Measurements from ENCODE around the gene RB1.
A peak's percentile ranks its signal among the peaks of the same experiment; 100 is the strongest.

RB1 gene

DNA sequence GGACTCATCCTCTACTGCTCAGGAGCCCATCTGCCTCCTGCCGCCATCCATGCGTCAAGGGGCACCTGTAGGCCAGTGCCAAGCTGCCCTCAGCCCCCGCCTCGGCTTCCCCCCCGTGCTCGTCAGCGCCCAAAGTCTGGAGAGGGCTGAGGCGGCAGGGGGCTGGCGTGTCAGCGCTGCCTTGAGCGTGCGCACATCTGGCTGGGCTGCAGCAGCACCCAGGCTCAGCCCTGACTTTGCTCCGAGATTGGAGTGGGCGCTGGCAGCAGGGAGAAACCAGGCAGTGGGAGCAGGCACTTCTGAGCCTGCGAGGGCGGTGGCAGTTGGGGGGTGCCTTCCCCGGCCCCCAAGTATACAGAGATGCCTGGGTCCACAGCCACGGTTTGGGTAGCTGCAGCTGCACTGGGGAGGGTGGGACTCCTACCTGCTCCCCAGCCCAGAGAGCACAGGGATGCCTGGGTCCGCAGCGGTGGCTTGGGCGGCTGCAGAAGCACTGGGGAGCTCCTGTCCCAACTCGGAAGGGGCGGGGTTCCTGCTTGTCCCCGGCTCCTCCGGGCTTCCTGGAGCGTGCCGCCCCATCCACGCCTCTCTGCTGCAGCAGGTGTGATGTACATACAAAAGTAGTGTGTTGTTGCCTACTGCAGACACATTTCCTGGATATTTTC is 154.2 kb downstream of the RB1 start:
- DNase-seq: no peak

GRCh38 chr13:48475230-48475629 is 171.7 kb downstream of the RB1 start:
- DNase-seq: no peak

DNA sequence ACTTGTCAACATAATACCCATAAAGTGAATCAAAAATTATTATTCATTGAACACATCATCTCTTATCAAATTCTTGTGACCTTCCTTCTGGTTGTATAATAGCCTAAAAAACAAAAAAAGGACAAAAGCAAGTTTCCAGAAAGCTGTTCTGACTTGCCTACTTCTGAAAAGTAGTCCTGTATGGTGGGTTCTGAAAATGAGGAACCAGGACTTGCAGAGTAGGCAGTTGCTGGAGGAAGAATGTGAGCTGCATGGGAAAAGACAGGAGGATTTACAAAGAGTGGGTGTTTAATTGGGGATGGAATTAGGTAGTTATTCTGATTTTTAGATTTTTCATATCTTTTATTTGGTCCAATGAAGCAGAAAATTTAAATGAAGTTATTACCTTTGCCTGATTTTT is 172.7 kb downstream of the RB1 start:
- no peak for DNase-seq

GRCh38 chr13:48476686-48477085 is 173.1 kb downstream of the RB1 start:
- DNase-seq: no peak

- no peak for DNase-seq
Measured at GRCh38 chr13:48477191-48477855, 173.8 kb downstream of the RB1 start.

- no peak for DNase-seq
Measured at GRCh38 chr13:48478391-48478790, 174.8 kb downstream of the RB1 start.

GRCh38 chr13:48483575-48483974 is 180.0 kb downstream of the RB1 start:
- DNase-seq: no peak

- DNase-seq: no peak
Measured at GRCh38 chr13:48485432-48485831, 181.9 kb downstream of the RB1 start.

DNA sequence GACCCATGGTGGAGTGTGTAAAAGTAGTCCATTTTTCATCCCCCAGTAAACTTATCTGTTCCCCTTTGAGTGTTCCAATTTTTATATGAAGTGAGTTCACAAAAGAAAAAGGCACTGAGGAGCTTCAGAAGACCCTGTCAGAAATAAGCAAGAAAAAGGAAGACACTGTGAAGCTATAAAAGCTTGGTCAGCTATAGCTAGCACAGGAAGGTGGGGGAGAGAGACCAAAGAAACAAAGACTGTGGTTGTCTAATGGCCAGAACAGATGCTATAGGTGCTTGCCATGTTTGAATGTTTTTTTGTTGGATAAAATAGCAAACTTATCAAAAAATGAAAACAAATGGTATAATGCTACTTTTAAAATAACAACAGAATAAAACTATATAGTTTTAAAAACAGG is 182.8 kb downstream of the RB1 start:
- DNase-seq: no peak

GRCh38 chr13:48486836-48487235 is 183.3 kb downstream of the RB1 start:
- no peak for DNase-seq

DNA sequence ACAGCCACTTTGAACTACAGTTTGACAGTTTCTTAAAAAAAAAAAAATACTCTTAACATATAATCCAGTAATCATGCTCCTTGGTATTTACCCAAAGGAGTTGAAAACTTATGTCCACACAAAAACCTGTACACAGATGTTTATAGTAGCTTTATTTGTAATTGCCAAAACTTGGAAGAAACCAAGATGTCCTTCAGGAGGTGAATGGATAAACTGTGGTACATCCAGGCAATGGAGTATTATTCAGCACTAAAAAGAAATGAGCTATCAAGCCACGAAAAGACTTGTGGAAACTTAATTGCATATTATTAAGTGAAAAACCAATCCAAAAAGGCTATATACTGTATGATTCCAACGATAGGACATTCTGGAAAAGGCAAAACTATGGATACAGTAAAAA is 184.4 kb downstream of the RB1 start:
- DNase-seq: no peak

DNA sequence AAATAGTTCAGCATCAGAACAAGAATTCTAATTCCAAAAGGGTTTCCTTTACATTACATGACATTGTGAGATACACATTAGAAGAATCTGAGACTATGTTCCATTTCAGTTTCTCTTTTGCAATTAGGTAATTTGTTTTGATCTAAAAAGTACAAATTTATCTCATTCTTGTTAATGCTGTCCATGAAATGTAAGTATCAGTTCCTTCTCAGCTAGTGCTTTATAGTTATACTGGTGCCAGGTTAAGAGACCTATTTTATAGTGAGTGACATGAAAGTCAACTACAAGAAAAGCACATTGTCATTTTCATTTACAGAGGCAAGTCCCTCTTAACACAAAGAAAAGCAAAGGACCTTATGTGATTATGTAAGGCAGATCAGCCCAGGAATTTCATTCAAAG is 185.4 kb downstream of the RB1 start:
- DNase-seq: no peak

DNA sequence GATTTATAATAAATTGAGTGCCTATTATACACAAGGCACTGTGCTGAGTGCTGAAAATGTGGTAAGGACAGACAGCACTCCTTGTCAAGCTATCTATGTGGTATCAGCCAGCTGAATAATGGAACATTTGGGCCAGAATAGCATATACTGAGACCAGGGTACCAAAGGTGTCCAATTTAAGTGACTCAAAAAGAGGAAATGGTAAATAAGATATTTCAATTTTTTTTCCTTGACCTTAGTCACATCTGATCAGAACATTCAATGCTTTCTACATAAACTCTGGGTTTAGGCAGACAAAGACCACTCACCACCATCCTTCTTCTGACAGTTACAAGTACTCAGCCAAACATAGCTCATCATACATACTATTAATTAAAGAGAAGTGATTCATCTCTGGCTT is 186.1 kb downstream of the RB1 start:
- DNase-seq: no peak

DNA sequence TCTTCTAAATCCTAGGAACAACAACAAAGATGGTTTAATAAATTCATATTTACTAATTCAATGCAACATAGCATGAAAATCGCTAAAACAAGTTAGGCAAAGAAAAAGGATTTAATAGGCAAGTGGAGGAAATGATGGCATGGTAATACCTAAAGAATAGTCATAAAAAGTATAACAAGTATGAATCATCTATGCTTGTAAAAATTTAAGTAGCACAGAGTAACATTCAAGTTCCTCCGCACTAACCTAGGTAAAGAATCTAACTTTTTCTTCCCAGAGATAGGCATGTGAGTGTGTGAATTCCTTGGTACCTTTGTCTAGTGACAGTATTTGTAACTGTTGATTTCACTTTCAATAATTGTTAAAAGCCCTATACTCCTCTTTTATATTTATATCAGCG is 186.7 kb downstream of the RB1 start:
- no peak for DNase-seq

- peak; percentile 43 for DNase-seq
Measured at GRCh38 chr13:48491423-48492095, 188.0 kb downstream of the RB1 start.

- DNase-seq: no peak
Measured at GRCh38 chr13:48492096-48492440, 188.5 kb downstream of the RB1 start.

GRCh38 chr13:48492470-48493065 is 189.0 kb downstream of the RB1 start:
- DNase-seq: peak; percentile 84

DNA sequence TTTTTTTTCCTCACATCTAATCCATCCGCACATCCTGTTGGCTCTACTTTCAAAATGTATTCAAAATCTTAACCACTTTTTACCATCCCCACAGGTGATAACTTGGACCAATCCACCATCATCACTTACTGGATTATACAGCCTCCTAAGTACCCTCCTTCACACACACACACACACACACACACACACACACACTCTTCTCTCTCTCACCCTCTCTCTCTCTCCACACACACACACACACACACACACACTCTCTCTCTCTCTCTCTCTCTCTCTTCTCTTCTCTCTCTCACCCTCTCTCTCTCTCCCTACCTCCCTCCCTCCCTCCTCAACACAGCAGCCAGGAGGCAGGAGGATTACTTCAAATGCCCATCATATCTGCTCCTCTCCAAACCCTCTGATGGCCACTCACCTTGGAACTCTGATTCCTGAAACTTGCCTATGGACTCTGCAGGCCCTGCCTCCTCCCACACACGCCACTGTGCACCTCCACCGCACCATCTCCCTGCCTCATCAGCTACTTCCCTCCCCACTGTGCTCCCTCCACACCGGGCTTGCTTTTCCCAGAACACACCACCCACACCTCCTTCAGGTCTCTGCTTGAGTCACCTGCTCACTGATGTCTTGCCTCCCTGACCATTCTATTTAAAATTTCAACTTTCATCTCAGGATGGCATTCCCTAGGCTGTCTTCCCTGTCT is 189.7 kb downstream of the RB1 start:
- DNase-seq: peak; percentile 68

GRCh38 chr13:48493851-48494250 is 190.3 kb downstream of the RB1 start:
- no peak for DNase-seq

GRCh38 chr13:48494874-48495273 is 191.3 kb downstream of the RB1 start:
- no peak for DNase-seq

GRCh38 chr13:48496271-48497161 is 193.0 kb downstream of the RB1 start:
- peak; percentile 55 for DNase-seq

DNA sequence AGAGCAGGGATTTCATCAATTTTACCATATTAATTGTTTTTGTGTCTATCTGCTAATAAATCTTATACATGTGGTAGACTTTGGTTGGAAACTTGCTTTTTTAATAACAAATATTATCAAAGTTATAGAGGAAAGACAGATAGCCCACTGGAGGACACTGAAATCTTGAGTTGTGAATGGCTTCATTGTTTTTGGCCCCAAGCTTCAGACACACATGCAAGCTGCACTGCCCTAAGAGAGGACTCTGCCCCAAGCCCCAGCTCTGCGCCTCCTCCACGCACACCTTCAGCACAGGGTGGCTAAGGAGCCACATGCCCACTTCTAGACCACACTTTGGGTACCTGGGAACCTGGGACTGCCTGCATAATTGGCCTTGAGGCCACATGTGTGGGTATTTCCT is 194.1 kb downstream of the RB1 start:
- DNase-seq: no peak
